Left lung (tissue), 14 donors: ENCODE data around the gene GALNT4. TPM values are rescaled to one million over a fixed set of nuclear protein-coding genes. Genes with fewer than 3 reads are reported as not detected.
A peak's percentile ranks its signal among the peaks of the same experiment; 100 is the strongest.

Experiments
- ATAC-seq: fragments of 200-7000 bp; cut with Tn5 transposase; one replicate; pipeline ENCODE4 v1.9.1; 2020; ENCODE audit warnings: moderate library complexity
- DNase-seq, 4 donors: peaks; one replicate each; pipeline ENCODE4 v3.0.0-alpha.2; 2013 to 2020
- H3K27ac ChIP-seq, 2 donors: fragments of 200-600 bp; sonication (generic) in 1 of 2; one replicate each; pipeline versions ENCODE4 v1.5.0 to v1.8.0; 2020 to 2021
- H3K27me3 ChIP-seq, 2 donors: fragments of 200-600 bp; sonication (generic) in 1 of 2; one replicate each; pipeline versions ENCODE4 v1.5.0 to v1.8.0; 2020 to 2021
- H3K36me3 ChIP-seq, 2 donors: fragments of 200-600 bp; sonication (generic) in 1 of 2; one replicate each; pipeline versions ENCODE4 v1.5.0 to v1.8.0; 2020 to 2021
- H3K4me1 ChIP-seq, 2 donors: fragments of 200-600 bp; one replicate each; pipeline ENCODE4 v1.8.0; 2021
- H3K4me3 ChIP-seq, 2 donors: fragments of 200-600 bp; sonication (generic) in 1 of 2; one replicate each; pipeline versions ENCODE4 v1.5.0 to v1.8.0; 2020 to 2021; ENCODE audit warnings: mild to moderate bottlenecking in 1 of 2
- H3K9me3 ChIP-seq, 2 donors: fragments of 200-600 bp; sonication (generic) in 1 of 2; one replicate each; pipeline versions ENCODE4 v1.5.0 to v1.8.0; 2020 to 2021
- CTCF ChIP-seq, 2 donors: fragments of 200-600 bp; sonication (generic) in 1 of 2; IDR thresholded peaks; one replicate each; pipeline versions ENCODE4 v1.5.0 to v1.8.0; 2021; ENCODE audit warnings: antibody characterized with exemption in 2 of 2
- intact Hi-C, 2 donors: fragments of 100-400 bp; cut with DNase I; formaldehyde crosslinking; loops; one replicate each; pipeline versions ENCODE4 v1.11.2 to v1.14.2; 2022
- long read RNA-seq, 12 donors: library from polyadenylated mRNA in 2 of 12; unstranded in 2 of 12; transcript quantifications; one replicate each; pipeline ENCODE4 v2.0.0 and lab custom pipeline, GENCODE V29; 2019 to 2026
- polyA plus RNA-seq, 6 donors: library from polyadenylated mRNA; unstranded; fragments of 120-200 nt; gene quantifications; one replicate each; pipeline ENCODE4 v1.2.1, GENCODE V29; 2013; ENCODE audit not compliant: insufficient read length in 6 of 6
- total RNA-seq, 2 donors: library from RNA; stranded (reverse); fragmentation: NEBNext Ultra II Directional; extraction: Animal tissue kit (Norgen Biotek cat#: 25700); gene quantifications; one replicate each; pipeline ENCODE4 v1.2.1, GENCODE V29; 2021
- donor health status: DM: no; HTN: yes; CAD: no.
- donor health status: DM: no; HTN: no; CAD: no.

GALNT4 gene
- 1 to 10 TPM; 7.8 to 8.9 TPM for total RNA-seq
- 10 to 100 TPM in 1 of 6 donors, 1 to 10 TPM in 5; 6.6 to 10.2 (median 7.5) TPM for polyA plus RNA-seq
- long read RNA-seq, donor 1, full-length matches to known transcripts, result 23 of 23 reads
- long read RNA-seq, donor 1, partial matches to known transcripts, result 0 of 23 reads
- long read RNA-seq, donor 1, other reads (novel, unspliced or antisense), result 0 of 23 reads
- long read RNA-seq, donor 2, full-length matches to known transcripts, result 15 of 15 reads
- long read RNA-seq, donor 2, partial matches to known transcripts, result 0 of 15 reads
- long read RNA-seq, donor 2, other reads (novel, unspliced or antisense), result 0 of 15 reads
- long read RNA-seq, donor 3, full-length matches to known transcripts, result 7 of 7 reads
- long read RNA-seq, donor 3, partial matches to known transcripts, result 0 of 7 reads
- long read RNA-seq, donor 3, other reads (novel, unspliced or antisense), result 0 of 7 reads
- long read RNA-seq, donor 4, result 0 reads
- long read RNA-seq, donor 5, full-length matches to known transcripts, result 8 of 8 reads
- long read RNA-seq, donor 5, partial matches to known transcripts, result 0 of 8 reads
- long read RNA-seq, donor 5, other reads (novel, unspliced or antisense), result 0 of 8 reads
- long read RNA-seq, donor 6, full-length matches to known transcripts, result 7 of 7 reads
- long read RNA-seq, donor 6, partial matches to known transcripts, result 0 of 7 reads
- long read RNA-seq, donor 6, other reads (novel, unspliced or antisense), result 0 of 7 reads
- long read RNA-seq, donor 7, full-length matches to known transcripts, result 3 of 3 reads
- long read RNA-seq, donor 7, partial matches to known transcripts, result 0 of 3 reads
- long read RNA-seq, donor 7, other reads (novel, unspliced or antisense), result 0 of 3 reads
- long read RNA-seq, donor 8, full-length matches to known transcripts, result 8 of 8 reads
- long read RNA-seq, donor 8, partial matches to known transcripts, result 0 of 8 reads
- long read RNA-seq, donor 8, other reads (novel, unspliced or antisense), result 0 of 8 reads
- long read RNA-seq, donor 9, result 0 reads
- long read RNA-seq, donor 10, full-length matches to known transcripts, result 3 of 3 reads
- long read RNA-seq, donor 10, partial matches to known transcripts, result 0 of 3 reads
- long read RNA-seq, donor 10, other reads (novel, unspliced or antisense), result 0 of 3 reads
- long read RNA-seq, donor 11, full-length matches to known transcripts, result 2 of 2 reads
- long read RNA-seq, donor 11, partial matches to known transcripts, result 0 of 2 reads
- long read RNA-seq, donor 11, other reads (novel, unspliced or antisense), result 0 of 2 reads
- long read RNA-seq, donor 12, full-length matches to known transcripts, result 11 of 11 reads
- long read RNA-seq, donor 12, partial matches to known transcripts, result 0 of 11 reads
- long read RNA-seq, donor 12, other reads (novel, unspliced or antisense), result 0 of 11 reads

GRCh38 chr12:89524541-89525304 lies at the start of gene GALNT4:
Gene GALNT4 (minus strand): TSS chr12:89524796. CDS start chr12:89524549, 247 bp downstream.
- Histone ChIP-seq H3K4me3 (peak within 1 kb of the TSS; percentile 90 to 97), H3K4me1 (peaks cover 14 to 56% of the 10 kb centered on the region in 2 donors), H3K27ac (peak within 1 kb of the TSS; percentile 93 to 95), H3K9me3 (no peaks in the 10 kb centered on the region), H3K27me3 (no peaks in the 10 kb centered on the region), H3K36me3 (no peaks in the 10 kb centered on the region)
- ATAC-seq (peak; percentile 92), DNase-seq (peak; percentile 90 to 94 (median 93))
- TF ChIP-seq CTCF (IDR thresholded peaks at IDR 0.05), result peak; percentile 60 to 81
- intact Hi-C loops, result loop anchor here in 1 of 2 donors (5.0 to 10.0 kb wide), 2 partner anchors 52 to 480 kb away; no protein-coding TSS in a partner anchor

GRCh38 chr12:89573051-89573810 lies 48.6 kb upstream of the GALNT4 start:
- peaks cover 0 to 6% of the 10 kb centered on the region in 2 donors for H3K4me1 ChIP-seq
- TF ChIP-seq CTCF (IDR thresholded peaks at IDR 0.05), result no peak
- no peaks in the 10 kb centered on the region for H3K9me3 ChIP-seq
- H3K36me3 ChIP-seq, result no peaks in the 10 kb centered on the region
- ATAC-seq, result no peak
- H3K27me3 ChIP-seq, result no peaks in the 10 kb centered on the region
- no peak overlapping the region for H3K4me3 ChIP-seq
- intact Hi-C loops, result no loop called here
- DNase-seq, result no peak
- H3K27ac ChIP-seq, result no peak overlapping the region

- DNase-seq (no peak), ATAC-seq (no peak)
- Histone ChIP-seq H3K27me3 (no peaks in the 10 kb centered on the region), H3K9me3 (no peaks in the 10 kb centered on the region), H3K27ac (no peak overlapping the region), H3K4me3 (no peak overlapping the region), H3K36me3 (no peaks in the 10 kb centered on the region), H3K4me1 (peaks cover 0 to 6% of the 10 kb centered on the region in 2 donors)
- no peak for TF ChIP-seq CTCF (IDR thresholded peaks at IDR 0.05)
- intact Hi-C loops, result no loop called here
These were observed 47.0 kb upstream of the GALNT4 start for GRCh38 chr12:89571491-89572195.
